HepG2 (cell line): Measurements from ENCODE around the gene HAS3. TPM values are rescaled to one million over a fixed set of nuclear protein-coding genes. Genes with fewer than 3 reads are reported as not detected.
A peak's percentile ranks its signal among the peaks of the same experiment; 100 is the strongest.

Experiments used
- ADNP ChIP-seq: sonication (generic); formaldehyde crosslinking; IDR thresholded peaks from 2 replicates; pipeline ENCODE4 v1.4.0; 2020; ENCODE audit warnings: missing genetic modification reagents
- AGO1 ChIP-seq: fragments of 200-400 bp; formaldehyde crosslinking; IDR thresholded peaks from 2 replicates; pipeline ENCODE4 v1.6.1; 2017; ENCODE audit warnings: mild to moderate bottlenecking, low read depth, low read length, moderate library complexity; ENCODE audit not compliant: poor library complexity, severe bottlenecking
- ARID4A ChIP-seq: sonication (generic); formaldehyde crosslinking; IDR thresholded peaks from 2 replicates; pipeline ENCODE4 v1.5.0; 2020; ENCODE audit warnings: mild to moderate bottlenecking, missing genetic modification reagents, borderline replicate concordance
- GABPA ChIP-seq, 2 experiments: IDR thresholded peaks; 2 replicates each; pipeline ENCODE4 v1.6.1; 2011 to 2016; ENCODE audit warnings: low read depth in 2 of 2, low read length in 1 of 2, missing biosample characterization in 1 of 2, missing genetic modification characterization in 1 of 2
- NCOA2 ChIP-seq: sonication (generic); formaldehyde crosslinking; IDR thresholded peaks from 2 replicates; pipeline ENCODE4 v1.8.0; 2022; ENCODE audit warnings: inconsistent platforms
- NKX3-1 ChIP-seq: sonication (generic); formaldehyde crosslinking; IDR thresholded peaks from 2 replicates; pipeline ENCODE4 v1.5.0; 2020; ENCODE audit warnings: missing genetic modification reagents
- PPARG ChIP-seq: conservative IDR thresholded peaks from 2 replicates; pipeline ENCODE4 v1.6.1; 2016; ENCODE audit warnings: missing biosample characterization, missing genetic modification reagents
- PRPF4 ChIP-seq: fragments of 200-400 bp; formaldehyde crosslinking; IDR thresholded peaks from 2 replicates; pipeline ENCODE4 v1.6.1; 2016; ENCODE audit warnings: low read length, low read depth; ENCODE audit not compliant: poor library complexity, severe bottlenecking
- SIX1 ChIP-seq: sonication (generic); formaldehyde crosslinking; IDR thresholded peaks from 2 replicates; pipeline ENCODE4 v1.4.0; 2020; ENCODE audit warnings: missing genetic modification reagents, borderline replicate concordance
- SNAPC2 ChIP-seq: sonication (generic); formaldehyde crosslinking; IDR thresholded peaks from 2 replicates; pipeline ENCODE4 v1.8.1; 2022; ENCODE audit warnings: mild to moderate bottlenecking, missing genetic modification reagents
- SP5 ChIP-seq: IDR thresholded peaks from 2 replicates; pipeline ENCODE4 v1.6.1; 2016; ENCODE audit warnings: low read depth, borderline replicate concordance
- SYNCRIP ChIP-seq: fragments of 200-400 bp; formaldehyde crosslinking; IDR thresholded peaks from 2 replicates; pipeline ENCODE4 v1.6.1; 2018; ENCODE audit warnings: mild to moderate bottlenecking, low read depth, low read length; ENCODE audit not compliant: insufficient read depth
- THAP9 ChIP-seq: sonication (generic); formaldehyde crosslinking; IDR thresholded peaks from 2 replicates; pipeline ENCODE4; 2020; ENCODE audit warnings: missing genetic modification reagents, mild to moderate bottlenecking, borderline replicate concordance
- YEATS4 ChIP-seq: sonication (generic); formaldehyde crosslinking; IDR thresholded peaks from 2 replicates; pipeline ENCODE4 v1.4.0; 2020; ENCODE audit warnings: missing genetic modification reagents, borderline replicate concordance
- ZNF251 ChIP-seq: sonication (generic); formaldehyde crosslinking; IDR thresholded peaks from 2 replicates; pipeline ENCODE4 v1.9.0; 2021; ENCODE audit warnings: mild to moderate bottlenecking, missing genetic modification reagents
- ZNF263 ChIP-seq: sonication (generic); formaldehyde crosslinking; IDR thresholded peaks from 2 replicates; pipeline ENCODE4 v1.4.0; 2020; ENCODE audit warnings: missing genetic modification reagents
- ZNF382 ChIP-seq: sonication (generic); formaldehyde crosslinking; IDR thresholded peaks from 2 replicates; pipeline ENCODE4 v1.5.0; 2020; ENCODE audit warnings: missing genetic modification reagents, mild to moderate bottlenecking, borderline replicate concordance
- ZNF501 ChIP-seq: sonication (generic); formaldehyde crosslinking; IDR thresholded peaks from 2 replicates; pipeline ENCODE4 v1.5.1; 2020; ENCODE audit warnings: mild to moderate bottlenecking, moderate library complexity, missing genetic modification reagents
- ZNF547 ChIP-seq: sonication (generic); formaldehyde crosslinking; IDR thresholded peaks from 2 replicates; pipeline ENCODE4 v1.5.1; 2020; ENCODE audit warnings: mild to moderate bottlenecking, missing genetic modification reagents
- ZNF552 ChIP-seq: sonication (generic); formaldehyde crosslinking; IDR thresholded peaks from 2 replicates; pipeline ENCODE4 v1.9.0; 2022; ENCODE audit warnings: missing genetic modification reagents, mild to moderate bottlenecking, borderline replicate concordance
- ZNF614 ChIP-seq: IDR thresholded peaks from 2 replicates; pipeline ENCODE4 v1.6.1; 2018; ENCODE audit warnings: missing biosample characterization, missing genetic modification reagents, inconsistent platforms, borderline replicate concordance
- ZNF644 ChIP-seq: IDR thresholded peaks from 2 replicates; pipeline ENCODE4 v1.6.1; 2016; ENCODE audit warnings: low read depth
- ZNF878 ChIP-seq: sonication (generic); formaldehyde crosslinking; IDR thresholded peaks from 2 replicates; pipeline ENCODE4 v1.8.1; 2023; ENCODE audit warnings: mild to moderate bottlenecking, missing genetic modification reagents, moderate library complexity
- ZSCAN29 ChIP-seq: sonication (generic); formaldehyde crosslinking; conservative IDR thresholded peaks from 2 replicates; pipeline ENCODE4 v1.4.0; 2020; ENCODE audit warnings: mild to moderate bottlenecking, missing genetic modification reagents
- polyA plus RNA-seq, 8 experiments: library from polyadenylated mRNA; depleted of rRNA in 3 of 8; stranded (reverse) in 7 of 8; unstranded in 1 of 8; fragments of >200 nt; fragmentation: Illumina TruSeq in 4 of 8; extraction: Trizol in 4 of 8; gene quantifications; 2 replicates each; pipeline versions ENCODE4 v1.2.1 to v1.2.3, GENCODE V29; 2011 to 2016; ENCODE audit warnings: low read depth in 4 of 8, missing spikeins in 1 of 8, mixed read lengths in 1 of 8; ENCODE audit not compliant: insufficient read depth in 1 of 8
- total RNA-seq, 5 experiments: library from RNA; depleted of rRNA; stranded (reverse); fragments of >200 nt; fragmentation: Illumina TruSeq; extraction: Trizol; gene quantifications; 2 replicates each; pipeline ENCODE4 v1.2.3, GENCODE V29; 2016; ENCODE audit warnings: low read depth in 1 of 5

HAS3 gene
- total and polyA plus RNA-seq, 2 of the 13 experiments (the other 11 are each of a cell fraction or from before 2014, with no cell fraction given), result 0.04 to 0.30 TPM

GRCh38 chr16:69072640-69072974, 32.8 kb upstream of the HAS3 start (continued):
- TF ChIP-seq THAP9 (CRISPR knock-in tag) (no peak), ZNF552 (CRISPR knock-in tag) (no peak), ZNF614 (CRISPR knock-in tag) (no peak), ZNF263 (no peak), ZNF382 (CRISPR knock-in tag) (no peak), NKX3-1 (no peak), ARID4A (no peak), YEATS4 (no peak), SP5 (CRISPR knock-in tag) (no peak), ZNF501 (CRISPR knock-in tag) (no peak), ZSCAN29 (no peak), ZNF251 (CRISPR knock-in tag) (no peak), SNAPC2 (no peak), NCOA2 (CRISPR knock-in tag) (0 out of 2 replicates have a peak, but pooled peaks have one; percentile 2), ZNF547 (CRISPR knock-in tag) (no peak), PPARG (CRISPR knock-in tag) (0 out of 2 replicates have a peak, but pooled peaks have one; percentile 12), ZNF878 (CRISPR knock-in tag) (no peak), GABPA (IDR thresholded peaks at IDR 0.05; ENCODE audit: low read depth, low read length) (no peak), GABPA (CRISPR knock-in tag; IDR thresholded peaks at IDR 0.05; ENCODE audit: low read depth) (0 out of 2 replicates have a peak, but pooled peaks have one; percentile 5), PRPF4 (no peak), SYNCRIP (no peak), SIX1 (CRISPR knock-in tag) (no peak), AGO1 (no peak), ZNF644 (CRISPR knock-in tag) (no peak), ADNP (no peak)
- TF ChIP-seq, all 625 proteins: peak for 5
